ENCODE data around the gene DISC1. TPM values are rescaled to one million over a fixed set of nuclear protein-coding genes. Genes with fewer than 3 reads are reported as not detected.

Gene DISC1
- total RNA-seq, 1 donor from 2014 or later, result 5.2 TPM

- Mint-ChIP-seq H3K9me3 (ENCODE audit: low read depth) (no peaks in the 10 kb centered on the region), H3K27me3 (peaks cover 14% of the 10 kb centered on the region), H3K27ac (no peak overlapping the region), H3K4me1 (ENCODE audit: low read depth) (peaks cover 12% of the 10 kb centered on the region), H3K36me3 (ENCODE audit: insufficient read depth) (no peaks in the 10 kb centered on the region), H3K4me3 (ENCODE audit: low read depth) (no peak overlapping the region)
- no peak for TF ChIP-seq CTCF (IDR thresholded peaks at IDR 0.05; ENCODE audit: unreplicated experiment)
- no peak for DNase-seq (ENCODE audit: low spot score, unreplicated experiment)
Measured at GRCh38 chr1:231836227-231836893, 209.8 kb downstream of the DISC1 start.

- Mint-ChIP-seq H3K9me3 (ENCODE audit: low read depth) (no peaks in the 10 kb centered on the region), H3K4me3 (ENCODE audit: low read depth) (no peak overlapping the region), H3K4me1 (ENCODE audit: low read depth) (peaks cover 17% of the 10 kb centered on the region), H3K27me3 (peaks cover 22% of the 10 kb centered on the region), H3K36me3 (ENCODE audit: insufficient read depth) (no peaks in the 10 kb centered on the region), H3K27ac (no peak overlapping the region)
- DNase-seq (ENCODE audit: low spot score, unreplicated experiment), result no peak
- no peak for TF ChIP-seq CTCF (IDR thresholded peaks at IDR 0.05; ENCODE audit: unreplicated experiment)
Measured at GRCh38 chr1:231838521-231838920, 211.9 kb downstream of the DISC1 start.

- Mint-ChIP-seq H3K27ac (no peak overlapping the region), H3K36me3 (ENCODE audit: insufficient read depth) (no peaks in the 10 kb centered on the region), H3K27me3 (peaks cover 15% of the 10 kb centered on the region), H3K4me1 (ENCODE audit: low read depth) (peaks cover 18% of the 10 kb centered on the region), H3K4me3 (ENCODE audit: low read depth) (no peak overlapping the region), H3K9me3 (ENCODE audit: low read depth) (no peaks in the 10 kb centered on the region)
- DNase-seq (ENCODE audit: low spot score, unreplicated experiment), result no peak
- TF ChIP-seq CTCF (IDR thresholded peaks at IDR 0.05; ENCODE audit: unreplicated experiment), result no peak
Measured at GRCh38 chr1:231839999-231840398, 213.4 kb downstream of the DISC1 start.

- Mint-ChIP-seq H3K27me3 (peaks cover 23% of the 10 kb centered on the region), H3K27ac (no peak overlapping the region), H3K9me3 (ENCODE audit: low read depth) (no peaks in the 10 kb centered on the region), H3K4me3 (ENCODE audit: low read depth) (no peak overlapping the region), H3K36me3 (ENCODE audit: insufficient read depth) (no peaks in the 10 kb centered on the region), H3K4me1 (ENCODE audit: low read depth) (peaks cover 25% of the 10 kb centered on the region)
- no peak for DNase-seq (ENCODE audit: low spot score, unreplicated experiment)
- TF ChIP-seq CTCF (IDR thresholded peaks at IDR 0.05; ENCODE audit: unreplicated experiment), result no peak
Measured at GRCh38 chr1:231841616-231842344, 215.2 kb downstream of the DISC1 start.

- H3K36me3 Mint-ChIP-seq (ENCODE audit: insufficient read depth), result no peaks in the 10 kb centered on the region
Measured at GRCh38 chr1:231842441-231842840, 215.9 kb downstream of the DISC1 start.

More at GRCh38 chr1:231842441-231842840, 215.9 kb downstream of the DISC1 start:
- Mint-ChIP-seq H3K9me3 (ENCODE audit: low read depth) (no peaks in the 10 kb centered on the region), H3K4me3 (ENCODE audit: low read depth) (no peak overlapping the region), H3K27ac (no peak overlapping the region), H3K27me3 (peaks cover 26% of the 10 kb centered on the region), H3K4me1 (ENCODE audit: low read depth) (peaks cover 26% of the 10 kb centered on the region)
- DNase-seq (ENCODE audit: low spot score, unreplicated experiment), result no peak
- no peak for TF ChIP-seq CTCF (IDR thresholded peaks at IDR 0.05; ENCODE audit: unreplicated experiment)

Measured in progenitor cell of endocrine pancreas (in vitro differentiated cells).